Natural killer cell (primary cell): ENCODE data around the gene RAD21L1. TPM values are rescaled to one million over a fixed set of nuclear protein-coding genes. Genes with fewer than 3 reads are reported as not detected.

Experiments used
- ATAC-seq, 3 donors: fragments of 150-1000 bp in 2 of 3; fragments of 200-7000 bp in 1 of 3; cut with Tn5 transposase; 1 replicate in 1 of 3; 2 replicates in 2 of 3; pipeline ENCODE4 v1.10.0; 2021; ENCODE audit warnings: mild to moderate bottlenecking in 2 of 3, moderate library complexity in 2 of 3
- DNase-seq, 2 donors: peaks; one replicate each; pipeline versions ENCODE4 v3.0.0 to v3.0.0-alpha.2; 2013 to 2021; ENCODE audit warnings: mixed read lengths in 1 of 2
- H3K27ac ChIP-seq: one replicate; pipeline ENCODE4 v1.5.1; 2013; ENCODE audit warnings: mild to moderate bottlenecking, low read length
- H3K27me3 ChIP-seq: one replicate; pipeline ENCODE4 v1.6.1; 2013; ENCODE audit warnings: low read length; ENCODE audit not compliant: control insufficient read depth, insufficient read depth
- H3K36me3 ChIP-seq: one replicate; pipeline ENCODE4 v1.6.1; 2013; ENCODE audit warnings: low read length; ENCODE audit not compliant: control insufficient read depth, insufficient read depth
- H3K4me1 ChIP-seq: one replicate; pipeline ENCODE4 v1.6.1; 2013; ENCODE audit warnings: low read length; ENCODE audit not compliant: control insufficient read depth, insufficient read depth
- H3K4me3 ChIP-seq: one replicate; pipeline ENCODE4 v1.5.1; 2013; ENCODE audit warnings: low read length
- H3K9me3 ChIP-seq: one replicate; pipeline ENCODE4 v1.6.1; 2013; ENCODE audit warnings: low read length; ENCODE audit not compliant: control insufficient read depth, insufficient read depth
- H3K27ac Mint-ChIP-seq, 2 donors: one replicate each; pipeline ENCODE4 v1.8.0; 2022; ENCODE audit warnings: mild to moderate bottlenecking in 2 of 2, mixed read lengths in 2 of 2, moderate library complexity in 1 of 2
- H3K27me3 Mint-ChIP-seq, 2 donors: one replicate each; pipeline ENCODE4 v1.8.0; 2022; ENCODE audit warnings: low read depth in 2 of 2, mixed read lengths in 2 of 2
- H3K36me3 Mint-ChIP-seq: one replicate; pipeline ENCODE4 v1.8.0; 2022; ENCODE audit warnings: mixed read lengths
- H3K4me1 Mint-ChIP-seq, 2 donors: one replicate each; pipeline ENCODE4 v1.8.0; 2022; ENCODE audit warnings: mixed read lengths in 2 of 2
- H3K4me3 Mint-ChIP-seq: one replicate; pipeline ENCODE4 v1.8.0; 2022; ENCODE audit warnings: mild to moderate bottlenecking, moderate library complexity, mixed read lengths
- H3K9me3 Mint-ChIP-seq, 2 donors: one replicate each; pipeline ENCODE4 v1.8.0; 2022; ENCODE audit warnings: mixed read lengths in 2 of 2
- WGBS: methylation state at CpG from one replicate; pipeline ENCODE4 v1.1.7; 2013; ENCODE audit warnings: missing lambda C conversion rate; ENCODE audit not compliant: insufficient coverage; 5-methylcytosine and 5-hydroxymethylcytosine counted together
- intact Hi-C: fragments of 100-400 bp; cut with micrococcal nuclease; formaldehyde crosslinking; loops from one replicate; pipeline ENCODE4 v1.14.2; 2022
- total RNA-seq, 4 donors: library from RNA; stranded (reverse); fragments of 120-200 nt in 1 of 4; gene quantifications; one replicate each; pipeline versions ENCODE4 v1.2.3 to v1.2.4, GENCODE V29; 2013 to 2022
- TF ChIP-seq, protein P1 (sequence below): fragments of 200-600 bp; IDR thresholded peaks from one replicate; pipeline ENCODE4 v1.8.0; 2022; ENCODE audit warnings: antibody characterized with exemption

RAD21L1 gene
- total RNA-seq, 3 donors from 2014 or later (not counting 1 experiment from before 2014, with no cell fraction given), result not detected

DNA sequence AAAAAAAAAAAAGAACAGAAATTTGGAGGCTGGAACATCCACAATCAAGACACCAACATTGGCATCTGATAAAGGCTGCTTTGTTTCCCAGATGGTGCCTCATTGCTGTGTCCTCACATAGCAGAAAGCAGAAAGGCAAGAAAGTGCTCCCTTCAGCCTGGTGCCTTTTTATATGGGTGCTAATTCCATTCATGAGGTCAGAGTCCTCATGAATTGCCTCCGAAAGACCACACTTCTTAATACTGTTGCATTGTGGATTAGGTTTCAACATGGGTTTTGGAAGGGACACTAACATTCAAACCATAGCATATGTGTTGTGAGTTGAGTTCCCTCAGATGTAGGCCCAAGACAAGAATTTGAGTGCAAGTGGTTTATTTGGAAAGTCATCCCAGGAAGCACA is 30.6 kb upstream of the RAD21L1 start:
- Histone ChIP-seq H3K9me3 (no peaks in the 10 kb centered on the region), H3K4me1 (no peaks in the 10 kb centered on the region), H3K27me3 (no peaks in the 10 kb centered on the region), H3K4me3 (no peak overlapping the region), H3K27ac (no peak overlapping the region), H3K36me3 (no peaks in the 10 kb centered on the region)
- Mint-ChIP-seq H3K27ac (no peak overlapping the region), H3K4me3 (no peak overlapping the region), H3K36me3 (no peaks in the 10 kb centered on the region), H3K4me1 (no peaks in the 10 kb centered on the region), H3K27me3 (peaks cover 0 to under 1% of the 10 kb centered on the region in 2 donors), H3K9me3 (peaks cover 0 to 2% of the 10 kb centered on the region in 2 donors)
- DNase-seq (no peak), ATAC-seq (no peak)
- TF ChIP-seq, protein P1, sequence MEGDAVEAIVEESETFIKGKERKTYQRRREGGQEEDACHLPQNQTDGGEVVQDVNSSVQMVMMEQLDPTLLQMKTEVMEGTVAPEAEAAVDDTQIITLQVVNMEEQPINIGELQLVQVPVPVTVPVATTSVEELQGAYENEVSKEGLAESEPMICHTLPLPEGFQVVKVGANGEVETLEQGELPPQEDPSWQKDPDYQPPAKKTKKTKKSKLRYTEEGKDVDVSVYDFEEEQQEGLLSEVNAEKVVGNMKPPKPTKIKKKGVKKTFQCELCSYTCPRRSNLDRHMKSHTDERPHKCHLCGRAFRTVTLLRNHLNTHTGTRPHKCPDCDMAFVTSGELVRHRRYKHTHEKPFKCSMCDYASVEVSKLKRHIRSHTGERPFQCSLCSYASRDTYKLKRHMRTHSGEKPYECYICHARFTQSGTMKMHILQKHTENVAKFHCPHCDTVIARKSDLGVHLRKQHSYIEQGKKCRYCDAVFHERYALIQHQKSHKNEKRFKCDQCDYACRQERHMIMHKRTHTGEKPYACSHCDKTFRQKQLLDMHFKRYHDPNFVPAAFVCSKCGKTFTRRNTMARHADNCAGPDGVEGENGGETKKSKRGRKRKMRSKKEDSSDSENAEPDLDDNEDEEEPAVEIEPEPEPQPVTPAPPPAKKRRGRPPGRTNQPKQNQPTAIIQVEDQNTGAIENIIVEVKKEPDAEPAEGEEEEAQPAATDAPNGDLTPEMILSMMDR, result no peak
- intact Hi-C loops, result no loop called here
- WGBS, result 88% methylated on average over 1 of the region's 1 CpG

DNA sequence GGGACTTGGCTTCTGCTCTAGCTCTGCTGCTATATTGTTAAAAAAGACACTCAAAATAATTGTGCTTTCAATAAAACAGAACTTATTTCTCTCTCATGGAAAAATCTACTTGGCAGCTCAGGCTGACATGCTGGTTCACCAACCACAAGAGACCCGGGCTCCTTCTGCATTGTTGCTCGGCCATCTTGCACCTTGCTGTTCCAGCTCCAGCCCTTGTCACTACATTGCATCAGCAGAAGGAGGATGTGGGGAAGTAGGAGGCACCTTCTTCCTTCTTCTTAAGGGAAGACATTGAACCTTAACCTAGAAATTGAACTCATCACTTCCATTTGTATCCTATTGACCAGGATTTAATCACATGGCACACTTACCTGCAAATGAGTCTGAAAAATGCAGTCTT is 29.2 kb upstream of the RAD21L1 start:
- H3K36me3 ChIP-seq, result no peaks in the 10 kb centered on the region
- H3K4me1 ChIP-seq, result no peaks in the 10 kb centered on the region
- no peak for DNase-seq
- H3K9me3 ChIP-seq, result no peaks in the 10 kb centered on the region
- Mint-ChIP-seq H3K4me1 (no peaks in the 10 kb centered on the region), H3K4me3 (no peak overlapping the region), H3K27ac (no peak overlapping the region), H3K36me3 (no peaks in the 10 kb centered on the region), H3K9me3 (peaks cover 0 to 2% of the 10 kb centered on the region in 2 donors), H3K27me3 (no peaks in the 10 kb centered on the region)
- no peak for ATAC-seq
- H3K27me3 ChIP-seq, result no peaks in the 10 kb centered on the region
- WGBS, result 87% methylated on average over 2 of the region's 2 CpGs
- TF ChIP-seq, protein P1, result no peak
- intact Hi-C loops, result no loop called here
- no peak overlapping the region for H3K27ac ChIP-seq
- H3K4me3 ChIP-seq, result no peak overlapping the region

DNA sequence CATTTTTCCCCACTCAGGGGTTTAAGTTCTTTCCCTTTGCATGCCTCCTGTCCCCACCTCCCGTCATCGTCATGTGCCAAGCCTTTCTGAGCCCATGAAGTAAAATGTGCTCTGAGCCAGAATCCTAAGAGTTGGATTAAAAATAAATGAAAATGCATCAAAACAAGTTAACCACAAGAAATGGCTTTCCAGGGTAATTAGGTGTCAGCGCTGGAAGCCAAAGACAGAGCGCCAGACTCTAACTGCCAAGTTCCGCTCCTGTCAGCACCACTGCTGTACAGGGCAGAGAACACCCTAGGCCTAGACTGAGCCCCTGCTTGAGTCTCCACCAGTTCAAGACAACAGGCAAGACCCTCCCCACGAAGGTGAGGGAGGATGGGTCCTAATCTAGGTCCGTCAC is 28.0 kb upstream of the RAD21L1 start:
- intact Hi-C loops, result no loop called here
- Histone ChIP-seq H3K9me3 (no peaks in the 10 kb centered on the region), H3K27me3 (no peaks in the 10 kb centered on the region), H3K4me3 (no peak overlapping the region), H3K36me3 (no peaks in the 10 kb centered on the region), H3K27ac (no peak overlapping the region), H3K4me1 (no peaks in the 10 kb centered on the region)
- ATAC-seq (no peak), DNase-seq (no peak)
- 89% methylated on average over 7 of the region's 7 CpGs for WGBS
- peaks cover 0 to 2% of the 10 kb centered on the region in 2 donors for H3K9me3 Mint-ChIP-seq
- TF ChIP-seq, protein P1, result no peak
- H3K4me3 Mint-ChIP-seq, result no peak overlapping the region
- no peaks in the 10 kb centered on the region for H3K36me3 Mint-ChIP-seq
- peaks cover 0 to 4% of the 10 kb centered on the region in 2 donors for H3K27me3 Mint-ChIP-seq
- no peaks in the 10 kb centered on the region for H3K4me1 Mint-ChIP-seq
- H3K27ac Mint-ChIP-seq, result no peak overlapping the region

DNA sequence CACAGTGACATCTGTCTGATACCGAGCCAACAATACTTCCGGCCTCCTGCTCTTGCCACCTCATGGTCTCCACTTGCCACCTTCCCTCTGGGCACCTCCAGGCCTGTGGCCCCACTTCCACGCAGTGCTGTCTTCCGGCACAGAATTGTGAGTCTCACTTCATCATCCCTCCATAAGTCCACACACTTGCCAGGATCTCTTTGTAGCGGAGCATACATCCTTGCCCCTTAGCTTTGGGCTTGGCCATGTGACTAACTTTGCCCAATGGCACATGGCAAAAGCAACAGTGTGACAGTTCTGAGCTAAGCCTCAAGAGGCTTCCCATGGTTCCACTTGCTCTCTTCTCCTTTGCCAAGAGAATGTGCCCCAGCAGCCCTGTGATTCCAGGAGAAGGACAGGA is 27.1 kb upstream of the RAD21L1 start:
- no peak overlapping the region for H3K4me3 ChIP-seq
- peaks cover 0 to 4% of the 10 kb centered on the region in 2 donors for H3K27me3 Mint-ChIP-seq
- WGBS, result 94% methylated on average over 5 of the region's 5 CpGs
- no peak for DNase-seq
- no peaks in the 10 kb centered on the region for H3K4me1 Mint-ChIP-seq
- H3K4me3 Mint-ChIP-seq, result no peak overlapping the region
- no peak overlapping the region for H3K27ac Mint-ChIP-seq
- intact Hi-C loops, result no loop called here
- no peaks in the 10 kb centered on the region for H3K36me3 ChIP-seq
- H3K9me3 Mint-ChIP-seq, result peaks cover 0 to 2% of the 10 kb centered on the region in 2 donors
- no peak for ATAC-seq
- H3K36me3 Mint-ChIP-seq, result no peaks in the 10 kb centered on the region
- no peaks in the 10 kb centered on the region for H3K4me1 ChIP-seq
- H3K27me3 ChIP-seq, result no peaks in the 10 kb centered on the region
- TF ChIP-seq, protein P1, result no peak
- no peak overlapping the region for H3K27ac ChIP-seq
- H3K9me3 ChIP-seq, result no peaks in the 10 kb centered on the region
